HuH-7.5 (cell line): ENCODE measurements around the gene GSE1.

Experiments
- DNase-seq: peaks from one replicate; pipeline ENCODE4 v3.0.0; 2011; ENCODE audit warnings: low spot score

Gene GSE1

GRCh38 chr16:85682516-85682915, 69.4 kb downstream of the GSE1 start:
- no peak for DNase-seq

DNA sequence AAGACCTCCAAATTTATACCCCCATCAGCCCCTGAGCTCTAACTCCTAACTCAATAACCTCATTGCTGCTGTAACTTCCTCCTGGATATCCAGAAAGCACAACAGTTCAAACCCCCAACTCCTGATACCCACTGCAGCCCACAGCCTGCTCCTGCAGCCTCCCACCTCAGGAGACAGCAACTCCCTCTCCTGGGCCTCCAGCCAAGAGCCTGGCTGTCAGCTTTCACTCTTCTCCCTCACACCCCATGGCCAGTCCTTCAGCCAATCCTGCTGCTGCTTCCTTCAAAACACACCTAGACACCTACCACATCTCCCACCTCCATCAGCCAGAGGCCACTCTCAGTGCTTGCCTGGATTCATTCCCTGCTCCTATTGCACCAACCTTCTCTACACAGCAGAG, 70.2 kb downstream of the GSE1 start:
- DNase-seq = no peak

GRCh38 chr16:85685251-85685650, 72.1 kb downstream of the GSE1 start:
- no peak for DNase-seq

- no peak for DNase-seq
Measured at GRCh38 chr16:85686912-85687591, 73.9 kb downstream of the GSE1 start.

- DNase-seq = no peak
Measured at GRCh38 chr16:85687651-85688471, 74.7 kb downstream of the GSE1 start.

- DNase-seq = peak; percentile 99
Measured at GRCh38 chr16:85688586-85689284, 75.6 kb downstream of the GSE1 start, which contains the start of gene GINS2. TSS of gene GINS2 (minus strand) at chr16:85688954. CDS start at chr16:85688898, 56 bp downstream.

GRCh38 chr16:85689285-85689949, 76.3 kb downstream of the GSE1 start:
- no peak for DNase-seq

GRCh38 chr16:85689950-85690320, 76.8 kb downstream of the GSE1 start:
- DNase-seq = no peak

GRCh38 chr16:85690469-85691064, 77.4 kb downstream of the GSE1 start:
- DNase-seq = no peak

GRCh38 chr16:85695196-85696128, 82.3 kb downstream of the GSE1 start:
- DNase-seq = no peak

GRCh38 chr16:85696781-85697180, 83.7 kb downstream of the GSE1 start:
- no peak for DNase-seq

DNA sequence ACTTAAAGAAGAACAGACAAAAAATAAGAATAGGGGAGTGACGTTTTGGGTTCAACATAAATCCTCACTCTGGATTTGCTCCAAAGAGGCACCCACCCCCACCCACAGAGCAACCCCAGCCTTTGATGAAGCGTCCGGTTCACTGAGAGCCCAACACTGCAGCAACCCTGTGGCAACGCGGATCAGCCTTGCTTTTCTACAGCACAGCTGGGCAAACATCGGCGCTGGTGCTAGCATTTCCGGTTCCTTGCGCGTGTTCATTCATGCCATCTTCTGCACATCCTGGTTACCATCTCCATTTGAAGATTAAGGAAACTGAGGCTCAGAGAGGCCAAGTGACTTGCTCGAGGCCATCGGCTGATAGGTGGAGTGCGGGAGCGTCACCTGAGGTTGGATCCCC, 84.3 kb downstream of the GSE1 start:
- DNase-seq = no peak

- no peak for DNase-seq
Measured at GRCh38 chr16:85698459-85698891, 85.4 kb downstream of the GSE1 start.

- no peak for DNase-seq
Measured at GRCh38 chr16:85698935-85699558, 85.9 kb downstream of the GSE1 start.

- no peak for DNase-seq
Measured at GRCh38 chr16:85699628-85700027, 86.5 kb downstream of the GSE1 start.

- no peak for DNase-seq
Measured at GRCh38 chr16:85704011-85704410, 90.9 kb downstream of the GSE1 start.

DNA sequence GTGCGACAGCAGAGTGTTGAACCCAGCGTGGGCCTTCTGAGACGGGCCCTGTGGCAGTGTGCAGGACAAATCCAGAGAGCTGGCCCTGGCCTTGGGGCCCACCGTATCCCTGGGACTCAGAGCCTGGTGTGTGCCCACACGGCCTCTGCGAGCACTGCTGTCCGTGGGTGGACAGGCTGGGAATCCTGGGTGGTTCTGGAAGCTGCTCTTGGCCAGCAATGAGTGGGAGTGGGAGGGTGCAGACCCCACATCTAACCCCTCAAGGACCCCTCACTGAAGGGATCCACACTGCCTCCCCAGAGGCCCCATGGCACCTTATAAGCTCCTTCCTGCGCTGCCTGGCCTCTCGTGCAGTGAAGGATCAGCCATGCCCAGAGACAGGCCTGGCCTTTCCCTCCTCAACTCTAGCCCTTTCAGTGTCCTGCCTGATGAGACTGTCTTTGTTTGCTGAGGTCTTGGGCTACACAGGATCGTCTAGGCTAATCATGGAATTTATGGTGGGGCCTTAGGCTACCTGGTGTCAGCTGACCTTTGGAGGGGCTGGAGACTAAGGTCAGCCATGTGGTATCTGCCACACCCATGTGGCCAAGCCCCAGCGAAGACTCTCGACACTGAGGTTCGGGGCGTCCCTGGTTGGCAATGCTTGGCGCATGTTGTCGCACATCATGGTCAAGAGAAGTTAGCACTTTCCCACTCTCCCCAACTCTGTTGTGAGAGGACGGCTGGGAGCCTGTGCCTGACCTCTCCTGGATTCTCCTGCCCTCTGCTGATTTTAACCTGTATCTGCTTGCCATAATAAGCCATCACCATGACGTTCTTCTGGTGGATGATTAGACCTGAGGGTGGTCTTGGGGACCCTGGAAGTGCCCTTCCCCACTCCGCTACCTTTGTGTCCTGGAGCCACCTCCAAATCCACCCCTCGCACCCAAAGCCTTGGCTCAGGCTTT, 92.1 kb downstream of the GSE1 start:
- no peak for DNase-seq

- no peak for DNase-seq
Measured at GRCh38 chr16:85706449-85707034, 93.4 kb downstream of the GSE1 start.
